ENCODE results near the gene CNPY2.
"Not testable (repeated sequence)": the region's sequence is repeated elsewhere in the genome, so short reads cannot be mapped to it uniquely, and the experiment has no call there.

The CNPY2 gene

GRCh38 chr12:56297400-56297799 lies 18.4 kb downstream of the CNPY2 start:
- DNase-seq: no peak

GRCh38 chr12:56296295-56296694 lies 19.5 kb downstream of the CNPY2 start:
- DNase-seq: no peak

GRCh38 chr12:56293795-56294194 lies 22.0 kb downstream of the CNPY2 start:
- DNase-seq: no peak

- DNase-seq: no peak
These were observed 26.9 kb downstream of the CNPY2 start for GRCh38 chr12:56288705-56289387.

- DNase-seq: no peak
These were observed 29.6 kb downstream of the CNPY2 start for GRCh38 chr12:56286044-56286830.

- DNase-seq: not testable (repeated sequence)
These were observed 31.5 kb downstream of the CNPY2 start for GRCh38 chr12:56284263-56284662.

- DNase-seq: no peak
These were observed 33.2 kb downstream of the CNPY2 start for GRCh38 chr12:56282579-56282978.

GRCh38 chr12:56282030-56282429 lies 33.8 kb downstream of the CNPY2 start:
- DNase-seq: no peak

- DNase-seq: no peak
These were observed 34.9 kb downstream of the CNPY2 start for GRCh38 chr12:56280849-56281248.

GRCh38 chr12:56278905-56279304 lies 36.9 kb downstream of the CNPY2 start:
- DNase-seq: no peak

- DNase-seq: no peak
These were observed 41.5 kb downstream of the CNPY2 start for GRCh38 chr12:56274299-56274698.

GRCh38 chr12:56272468-56272867 lies 43.3 kb downstream of the CNPY2 start:
- DNase-seq: not testable (repeated sequence)

GRCh38 chr12:56271031-56271430 lies 44.8 kb downstream of the CNPY2 start:
- DNase-seq: peak; percentile 13

GRCh38 chr12:56267443-56268071 lies 48.2 kb downstream of the CNPY2 start:
- no peak for DNase-seq

GRCh38 chr12:56266693-56267442 lies 48.9 kb downstream of the CNPY2 start, which contains the start of gene COQ10A:
Gene COQ10A, plus strand, starts transcription at chr12:56266942. Its CDS starts 177 bp downstream, at chr12:56267119.
- peak; percentile 93 for DNase-seq

- not testable (repeated sequence) for DNase-seq
These were observed 49.6 kb downstream of the CNPY2 start for GRCh38 chr12:56266068-56266692.

- peak; percentile 11 for DNase-seq
These were observed 52.8 kb downstream of the CNPY2 start for GRCh38 chr12:56262955-56263354.

- no peak for DNase-seq
These were observed 54.1 kb downstream of the CNPY2 start for GRCh38 chr12:56261503-56262232.

GRCh38 chr12:56260921-56261320 lies 54.9 kb downstream of the CNPY2 start:
- no peak for DNase-seq

GRCh38 chr12:56260380-56260779 lies 55.4 kb downstream of the CNPY2 start:
- no peak for DNase-seq

Data from CD4-positive, alpha-beta T cell treated with Interleukin-21 for 1 hour (primary cell).